ENCODE results near the gene PRR22. TPM values are rescaled to one million over a fixed set of nuclear protein-coding genes. Genes with fewer than 3 reads are reported as not detected.

PRR22 gene
- polyA plus RNA-seq, 1 donor from 2014 or later: 0.97 TPM

GRCh38 chr19:5795382-5795919 lies 10.9 kb upstream of the PRR22 start:
- no peak overlapping the region for H3K27ac ChIP-seq (ENCODE audit: low read length)
- TF ChIP-seq EZH2 (IDR thresholded peaks at IDR 0.05; ENCODE audit: borderline replicate concordance, insufficient read depth, low read length, poor library complexity, severe bottlenecking) (no peak), TAF1 (IDR thresholded peaks at IDR 0.05; ENCODE audit: low read depth) (no peak), RAD21 (conservative IDR thresholded peaks at IDR 0.05) (no peak), MXI1 (conservative IDR thresholded peaks at IDR 0.05; ENCODE audit: poor library complexity, severe bottlenecking) (no peak)
- no peaks in the 10 kb centered on the region for H3F3A ChIP-seq (ENCODE audit: insufficient read depth, low read length, poor library complexity, severe bottlenecking)
- no peaks in the 10 kb centered on the region for H3K9me2 ChIP-seq (ENCODE audit: insufficient read depth, low read length)
- no peaks in the 10 kb centered on the region for H3K9me3 ChIP-seq (ENCODE audit: low read length)
- no peaks in the 10 kb centered on the region for H3K27me3 ChIP-seq (ENCODE audit: insufficient read depth, low read depth, low read length)
- no peaks in the 10 kb centered on the region for H3K36me3 ChIP-seq (ENCODE audit: insufficient read depth, low read length)
- no peak overlapping the region for H3K4me2 ChIP-seq (ENCODE audit: low read length)
- no peak overlapping the region for H3K4me3 ChIP-seq (ENCODE audit: low read length)
- H3K9ac ChIP-seq (ENCODE audit: low read length): no peak overlapping the region
- H4K20me1 ChIP-seq (ENCODE audit: insufficient read depth): no peaks in the 10 kb centered on the region
- H3K79me2 ChIP-seq (replicated peaks; ENCODE audit: insufficient read depth, low read length): no peaks in the 10 kb centered on the region
- no peak overlapping the region for H2AFZ ChIP-seq (ENCODE audit: low read depth, low read length)

- H4K20me1 ChIP-seq (ENCODE audit: insufficient read depth): no peaks in the 10 kb centered on the region
- no peaks in the 10 kb centered on the region for H3K36me3 ChIP-seq (ENCODE audit: insufficient read depth, low read length)
- no peak overlapping the region for H3K27ac ChIP-seq (ENCODE audit: low read length)
- H2AFZ ChIP-seq (ENCODE audit: low read depth, low read length): no peak overlapping the region
- H3K4me3 ChIP-seq (ENCODE audit: low read length): no peak overlapping the region
- no peak overlapping the region for H3K4me2 ChIP-seq (ENCODE audit: low read length)
- H3K9ac ChIP-seq (ENCODE audit: low read length): no peak overlapping the region
- H3K27me3 ChIP-seq (ENCODE audit: insufficient read depth, low read depth, low read length): no peaks in the 10 kb centered on the region
- H3K9me3 ChIP-seq (ENCODE audit: low read length): no peaks in the 10 kb centered on the region
- TF ChIP-seq MXI1 (conservative IDR thresholded peaks at IDR 0.05; ENCODE audit: poor library complexity, severe bottlenecking) (no peak), CTCF (IDR thresholded peaks at IDR 0.05; ENCODE audit: poor library complexity, severe bottlenecking) (no peak), TAF1 (IDR thresholded peaks at IDR 0.05; ENCODE audit: low read depth) (no peak), EP300 (conservative IDR thresholded peaks at IDR 0.05; ENCODE audit: poor library complexity, severe bottlenecking) (no peak), RAD21 (conservative IDR thresholded peaks at IDR 0.05) (no peak), EZH2 (IDR thresholded peaks at IDR 0.05; ENCODE audit: borderline replicate concordance, insufficient read depth, low read length, poor library complexity, severe bottlenecking) (no peak), REST (IDR thresholded peaks at IDR 0.05; ENCODE audit: borderline replicate concordance) (no peak), POLR2AphosphoS5 (IDR thresholded peaks at IDR 0.05) (no peak), SMC3 (conservative IDR thresholded peaks at IDR 0.05; ENCODE audit: poor library complexity) (no peak)
- H3F3A ChIP-seq (ENCODE audit: insufficient read depth, low read length, poor library complexity, severe bottlenecking): no peaks in the 10 kb centered on the region
- no peaks in the 10 kb centered on the region for H3K9me2 ChIP-seq (ENCODE audit: insufficient read depth, low read length)
- H3K79me2 ChIP-seq (replicated peaks; ENCODE audit: insufficient read depth, low read length): no peaks in the 10 kb centered on the region
Measured at GRCh38 chr19:5793188-5793587, 8.6 kb upstream of the PRR22 start.

Measured in neural cell (in vitro differentiated cells).